ENCODE results near the gene ERFE. TPM values are rescaled to one million over a fixed set of nuclear protein-coding genes. Genes with fewer than 3 reads are reported as not detected.

Gene ERFE
- total RNA-seq, 4 donors from 2014 or later = 0.46 to 3.3 (median 1.3) TPM

DNA sequence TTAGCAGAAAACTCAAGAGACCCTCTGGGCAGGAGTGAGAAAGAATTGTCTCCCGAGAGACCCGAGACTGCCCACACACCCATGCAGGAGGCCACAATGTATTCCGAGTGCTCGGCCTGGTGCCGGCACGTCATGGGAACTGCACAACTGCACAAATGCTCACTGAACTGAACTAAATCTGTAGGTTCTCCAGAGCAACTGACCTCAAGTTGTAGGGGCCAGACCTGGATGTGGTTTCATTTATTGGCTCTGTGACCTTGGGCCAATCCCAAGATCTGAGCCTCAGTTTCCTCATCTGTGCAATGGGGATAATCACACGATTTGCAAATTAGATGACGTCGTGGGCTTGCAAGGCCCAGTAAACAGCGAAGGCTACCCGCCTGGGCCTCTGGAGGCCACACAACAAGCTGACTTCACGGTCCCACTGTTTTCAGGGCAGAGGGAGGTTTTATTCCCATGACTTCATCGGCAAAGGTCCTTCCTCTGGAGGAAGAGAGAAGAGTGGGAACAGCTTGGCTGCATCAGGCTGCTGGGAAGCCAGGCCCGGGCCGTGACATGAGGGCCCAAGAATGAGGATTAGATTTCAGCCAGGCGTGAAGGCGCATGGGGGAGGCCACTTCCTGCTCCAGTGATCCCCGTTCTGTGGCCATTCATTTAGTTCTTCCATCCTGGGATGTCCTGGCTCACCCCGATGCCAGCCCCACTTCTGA lies 3.6 kb upstream of the ERFE start:
- in situ Hi-C loops (cut with MboI; ENCODE audit: low sequenced_read_pairs in 4 of 4) (no loop called here), intact Hi-C loops (cut with DNase I; ENCODE audit: low total_unique reads) (no loop called here)
- H3K4me1 ChIP-seq = peaks cover 31 to 35% of the 10 kb centered on the region in 2 donors

DNA sequence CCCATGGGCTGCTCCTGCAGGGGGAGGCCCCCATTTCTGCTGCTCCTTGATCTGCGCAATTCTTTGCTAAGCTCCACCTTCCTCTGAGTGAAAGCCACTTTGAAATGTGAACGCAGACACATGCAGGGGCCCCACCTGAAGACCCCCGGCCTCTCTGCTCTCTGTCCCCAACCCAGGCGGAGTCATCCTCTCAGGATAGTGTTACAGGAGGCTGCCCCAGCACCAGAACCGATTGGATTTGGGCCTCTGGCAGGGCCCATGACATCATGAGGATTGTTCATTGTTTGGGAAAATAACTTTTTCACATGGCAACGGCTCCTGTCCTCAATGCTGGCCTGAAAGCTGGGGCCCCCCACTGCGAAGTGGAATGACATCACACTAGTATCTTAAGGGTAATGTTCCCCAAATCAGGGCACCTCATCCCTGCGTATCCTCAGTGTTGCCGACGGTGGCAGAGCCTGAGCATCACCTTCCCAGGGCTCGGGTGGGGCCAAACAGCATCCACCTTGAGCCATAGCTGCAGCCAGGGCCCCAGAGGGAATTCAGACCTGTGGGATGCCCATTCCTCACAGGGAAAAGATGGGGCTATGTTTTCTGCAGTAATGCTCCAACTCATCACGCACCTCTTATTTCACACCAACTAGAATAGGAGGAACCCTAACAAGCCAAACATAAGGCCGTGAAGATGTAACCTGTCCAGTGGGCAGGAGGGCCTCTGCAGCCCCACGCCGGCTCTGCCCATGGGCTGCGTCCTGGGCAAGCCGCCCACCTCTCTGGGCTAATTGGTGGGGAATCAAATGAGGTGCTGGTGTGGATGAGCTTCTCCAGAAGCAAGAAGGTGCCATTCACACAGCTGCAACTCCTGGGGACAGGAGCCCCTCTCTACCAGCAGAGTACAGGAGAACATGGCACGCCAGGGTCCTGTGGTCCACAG lies 2.7 kb upstream of the ERFE start:
- H3K4me3 ChIP-seq = no peak overlapping the region
- intact Hi-C loops (cut with DNase I; ENCODE audit: low total_unique reads) (no loop called here), in situ Hi-C loops (cut with MboI; ENCODE audit: low sequenced_read_pairs in 4 of 4) (no loop called here)
- peaks cover 0 to 4% of the 10 kb centered on the region in 2 donors for H3K36me3 ChIP-seq
- TF ChIP-seq, protein P1, sequence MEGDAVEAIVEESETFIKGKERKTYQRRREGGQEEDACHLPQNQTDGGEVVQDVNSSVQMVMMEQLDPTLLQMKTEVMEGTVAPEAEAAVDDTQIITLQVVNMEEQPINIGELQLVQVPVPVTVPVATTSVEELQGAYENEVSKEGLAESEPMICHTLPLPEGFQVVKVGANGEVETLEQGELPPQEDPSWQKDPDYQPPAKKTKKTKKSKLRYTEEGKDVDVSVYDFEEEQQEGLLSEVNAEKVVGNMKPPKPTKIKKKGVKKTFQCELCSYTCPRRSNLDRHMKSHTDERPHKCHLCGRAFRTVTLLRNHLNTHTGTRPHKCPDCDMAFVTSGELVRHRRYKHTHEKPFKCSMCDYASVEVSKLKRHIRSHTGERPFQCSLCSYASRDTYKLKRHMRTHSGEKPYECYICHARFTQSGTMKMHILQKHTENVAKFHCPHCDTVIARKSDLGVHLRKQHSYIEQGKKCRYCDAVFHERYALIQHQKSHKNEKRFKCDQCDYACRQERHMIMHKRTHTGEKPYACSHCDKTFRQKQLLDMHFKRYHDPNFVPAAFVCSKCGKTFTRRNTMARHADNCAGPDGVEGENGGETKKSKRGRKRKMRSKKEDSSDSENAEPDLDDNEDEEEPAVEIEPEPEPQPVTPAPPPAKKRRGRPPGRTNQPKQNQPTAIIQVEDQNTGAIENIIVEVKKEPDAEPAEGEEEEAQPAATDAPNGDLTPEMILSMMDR (IDR thresholded peaks at IDR 0.05 in 4 of 5, conservative IDR thresholded peaks at IDR 0.05 in 1 of 5) = no peak
- peak in 1 of 2 donors; percentile 21 for TF ChIP-seq POLR2A (IDR thresholded peaks at IDR 0.05)
- peak overlapping the region in 3 of 4 donors; percentile 33 to 100 (median 57) for H3K27ac ChIP-seq
- no peaks in the 10 kb centered on the region for H3K9me3 ChIP-seq
- peak in 1 of 2 donors; percentile 26 for DNase-seq
- peaks cover 23 to 28% of the 10 kb centered on the region in 2 donors for H3K4me1 ChIP-seq
- ATAC-seq = no peak
- peaks cover 8 to 16% (median 14%) of the 10 kb centered on the region in 3 donors for H3K27me3 ChIP-seq

More for the DNA sequence above, 3.6 kb upstream of the ERFE start:
- ATAC-seq (peak; percentile 18 to 62), DNase-seq (peak in 1 of 2 donors; percentile 60)
- peaks cover 0 to 10% of the 10 kb centered on the region in 2 donors for H3K36me3 ChIP-seq
- no peak overlapping the region for H3K4me3 ChIP-seq
- TF ChIP-seq, protein P1 (IDR thresholded peaks at IDR 0.05 in 4 of 5, conservative IDR thresholded peaks at IDR 0.05 in 1 of 5) = no peak
- TF ChIP-seq POLR2A (IDR thresholded peaks at IDR 0.05) = peak in 1 of 2 donors; percentile 20
- H3K9me3 ChIP-seq = no peaks in the 10 kb centered on the region
- peaks cover 8 to 16% (median 11%) of the 10 kb centered on the region in 3 donors for H3K27me3 ChIP-seq
- peak overlapping the region in 3 of 4 donors; percentile 33 to 100 (median 57) for H3K27ac ChIP-seq

DNA sequence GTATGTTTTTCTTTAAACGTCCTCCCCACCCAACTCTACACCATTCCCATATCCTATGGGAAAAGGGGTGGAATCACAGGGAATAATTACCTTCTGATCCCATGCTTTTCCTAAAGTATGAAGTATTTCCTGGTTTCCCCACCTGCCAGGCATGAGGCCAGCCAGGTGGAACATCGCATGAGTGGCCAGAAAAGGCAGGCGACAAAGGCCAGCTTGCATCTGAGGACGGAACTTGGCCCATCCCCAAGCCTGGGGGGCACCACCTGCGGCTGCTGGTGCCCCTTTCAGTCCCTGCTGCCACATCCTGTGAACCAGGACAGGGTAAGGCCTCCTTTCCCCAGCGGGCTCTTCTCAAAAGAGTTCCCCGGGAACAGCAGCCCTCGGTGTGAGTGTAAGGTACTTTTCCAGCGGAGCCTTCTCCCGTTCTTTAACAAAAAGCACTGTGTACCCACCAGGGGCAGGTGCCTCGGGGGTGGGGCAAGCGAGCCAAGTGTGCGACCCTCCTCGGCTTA lies 1.2 kb upstream of the ERFE start:
- peak in 1 of 2 donors; percentile 31 for DNase-seq
- TF ChIP-seq POLR2A (IDR thresholded peaks at IDR 0.05) = no peak
- TF ChIP-seq, protein P1 (IDR thresholded peaks at IDR 0.05 in 4 of 5, conservative IDR thresholded peaks at IDR 0.05 in 1 of 5) = no peak
- Histone ChIP-seq H3K4me1 (peaks cover 18 to 26% of the 10 kb centered on the region in 2 donors), H3K9me3 (no peaks in the 10 kb centered on the region), H3K27me3 (peaks cover 8 to 16% (median 14%) of the 10 kb centered on the region in 3 donors), H3K36me3 (no peaks in the 10 kb centered on the region), H3K4me3 (no peak overlapping the region), H3K27ac (peak overlapping the region in 1 of 4 donors; percentile 29)
- in situ Hi-C loops (cut with MboI; ENCODE audit: low sequenced_read_pairs in 4 of 4) = no loop called here
- intact Hi-C loops (cut with DNase I; ENCODE audit: low total_unique reads) = no loop called here
- no peak for ATAC-seq

DNA sequence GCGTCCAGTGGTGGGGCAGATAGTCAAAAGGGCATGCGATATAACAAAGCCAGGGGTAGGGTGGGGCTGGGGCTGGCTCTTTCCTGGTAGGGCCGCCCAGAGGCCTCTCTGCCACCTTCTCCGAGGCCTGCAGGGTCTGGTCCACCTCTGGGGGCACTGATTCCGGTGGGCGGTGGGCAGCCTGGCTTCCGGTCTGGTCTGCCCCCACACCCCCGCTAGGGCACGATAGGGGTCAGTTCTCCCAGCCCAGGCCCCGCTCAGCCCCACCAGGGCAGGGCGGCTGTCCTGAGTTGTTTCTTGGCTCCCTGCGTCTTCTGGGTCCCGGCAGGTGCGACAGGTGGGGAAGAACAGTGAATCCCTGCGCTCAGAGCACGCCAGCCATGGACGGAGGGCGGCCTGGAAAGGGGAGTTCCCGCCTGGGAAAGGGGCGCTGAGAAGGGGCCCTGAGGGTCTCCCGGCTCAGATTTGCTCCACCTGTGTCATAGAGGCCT lies 707 bp upstream of the ERFE start:
- Histone ChIP-seq H3K4me3 (peak overlapping the region in 2 of 4 donors; percentile 5 to 36), H3K4me1 (peaks cover 18 to 25% of the 10 kb centered on the region in 2 donors), H3K36me3 (no peaks in the 10 kb centered on the region), H3K27me3 (peaks cover 8 to 16% (median 14%) of the 10 kb centered on the region in 3 donors), H3K27ac (peak overlapping the region in 1 of 4 donors; percentile 29), H3K9me3 (no peaks in the 10 kb centered on the region)
- ATAC-seq = no peak
- in situ Hi-C loops (cut with MboI; ENCODE audit: low sequenced_read_pairs in 4 of 4) = no loop called here
- DNase-seq = no peak
- TF ChIP-seq, protein P1 (IDR thresholded peaks at IDR 0.05 in 4 of 5, conservative IDR thresholded peaks at IDR 0.05 in 1 of 5) = no peak
- TF ChIP-seq POLR2A (IDR thresholded peaks at IDR 0.05) = peak; percentile 4 to 15
- intact Hi-C loops (cut with DNase I; ENCODE audit: low total_unique reads) = no loop called here

Measured in gastrocnemius medialis (tissue), 4 donors.